Activated CD4-positive, alpha-beta T cell treated with anti-CD3 and anti-CD28 coated beads, Interleukin-2, amount 50 U/mL, for 16 hours (primary cell): ENCODE measurements around the gene ZBTB7A.
A peak's percentile ranks its signal among the peaks of the same experiment; 100 is the strongest.

Source experiments
- DNase-seq: peaks from one replicate; pipeline ENCODE4 v3.0.0-alpha.2; 2020

Gene ZBTB7A

GRCh38 chr19:4034048-4035017, 32.4 kb downstream of the ZBTB7A start:
- DNase-seq: no peak

- no peak for DNase-seq
Measured at GRCh38 chr19:4033028-4033956, 33.4 kb downstream of the ZBTB7A start.

GRCh38 chr19:4032436-4032835, 34.3 kb downstream of the ZBTB7A start:
- DNase-seq: no peak

- no peak for DNase-seq
Measured at GRCh38 chr19:4031420-4031819, 35.3 kb downstream of the ZBTB7A start.

GRCh38 chr19:4030981-4031380, 35.7 kb downstream of the ZBTB7A start:
- DNase-seq: no peak

- DNase-seq: no peak
Measured at GRCh38 chr19:4030552-4030951, 36.1 kb downstream of the ZBTB7A start.

GRCh38 chr19:4029247-4029614, 37.5 kb downstream of the ZBTB7A start:
- no peak for DNase-seq

- no peak for DNase-seq
Measured at GRCh38 chr19:4028334-4029246, 38.1 kb downstream of the ZBTB7A start.

GRCh38 chr19:4027146-4027545, 39.6 kb downstream of the ZBTB7A start:
- DNase-seq: no peak

- no peak for DNase-seq
Measured at GRCh38 chr19:4025317-4025716, 41.4 kb downstream of the ZBTB7A start.

- DNase-seq: no peak
Measured at GRCh38 chr19:4023600-4024398, 42.9 kb downstream of the ZBTB7A start.

GRCh38 chr19:4019578-4019977, 47.1 kb downstream of the ZBTB7A start:
- no peak for DNase-seq

GRCh38 chr19:4018775-4019504, 47.8 kb downstream of the ZBTB7A start:
- DNase-seq: no peak

- DNase-seq: no peak
Measured at GRCh38 chr19:4018140-4018613, 48.5 kb downstream of the ZBTB7A start.

- no peak for DNase-seq
Measured at GRCh38 chr19:4016903-4017638, 49.6 kb downstream of the ZBTB7A start.

GRCh38 chr19:4016486-4016885, 50.2 kb downstream of the ZBTB7A start:
- no peak for DNase-seq

- DNase-seq: no peak
Measured at GRCh38 chr19:4015705-4016402, 50.8 kb downstream of the ZBTB7A start.

GRCh38 chr19:4014541-4015491, 51.9 kb downstream of the ZBTB7A start:
- DNase-seq: peak; percentile 43
